ENCODE data around the gene GDPGP1.

DNA sequence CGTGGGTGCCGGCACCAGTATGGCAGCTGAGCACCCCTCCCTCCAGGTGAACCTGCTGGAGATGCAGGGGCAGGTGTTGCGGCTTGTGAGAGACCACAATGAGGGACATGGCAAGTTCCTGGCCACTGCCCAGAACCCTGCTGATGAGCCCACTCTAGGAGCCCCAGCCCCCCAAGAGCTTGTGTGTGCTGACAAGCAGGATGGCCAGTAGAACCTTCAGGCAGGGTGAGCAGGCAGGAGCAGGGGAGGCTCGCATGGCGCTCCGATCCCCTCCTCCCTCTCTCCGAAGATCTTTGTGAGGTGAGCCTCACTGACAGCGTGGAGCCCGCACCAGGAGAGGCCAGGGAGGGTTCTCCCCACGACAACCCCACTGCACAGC is 61.2 kb downstream of the GDPGP1 start:
- TF ChIP-seq EZH2 (IDR thresholded peaks at IDR 0.05; ENCODE audit: low read length), result no peak
- TF ChIP-seq, protein P1, sequence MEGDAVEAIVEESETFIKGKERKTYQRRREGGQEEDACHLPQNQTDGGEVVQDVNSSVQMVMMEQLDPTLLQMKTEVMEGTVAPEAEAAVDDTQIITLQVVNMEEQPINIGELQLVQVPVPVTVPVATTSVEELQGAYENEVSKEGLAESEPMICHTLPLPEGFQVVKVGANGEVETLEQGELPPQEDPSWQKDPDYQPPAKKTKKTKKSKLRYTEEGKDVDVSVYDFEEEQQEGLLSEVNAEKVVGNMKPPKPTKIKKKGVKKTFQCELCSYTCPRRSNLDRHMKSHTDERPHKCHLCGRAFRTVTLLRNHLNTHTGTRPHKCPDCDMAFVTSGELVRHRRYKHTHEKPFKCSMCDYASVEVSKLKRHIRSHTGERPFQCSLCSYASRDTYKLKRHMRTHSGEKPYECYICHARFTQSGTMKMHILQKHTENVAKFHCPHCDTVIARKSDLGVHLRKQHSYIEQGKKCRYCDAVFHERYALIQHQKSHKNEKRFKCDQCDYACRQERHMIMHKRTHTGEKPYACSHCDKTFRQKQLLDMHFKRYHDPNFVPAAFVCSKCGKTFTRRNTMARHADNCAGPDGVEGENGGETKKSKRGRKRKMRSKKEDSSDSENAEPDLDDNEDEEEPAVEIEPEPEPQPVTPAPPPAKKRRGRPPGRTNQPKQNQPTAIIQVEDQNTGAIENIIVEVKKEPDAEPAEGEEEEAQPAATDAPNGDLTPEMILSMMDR (optimal IDR thresholded peaks at IDR 0.05 in 1 of 3, IDR thresholded peaks at IDR 0.05 in 1 of 3, conservative IDR thresholded peaks at IDR 0.05 in 1 of 3; ENCODE audit: extremely low read depth in 1 of 3, insufficient read depth in 2 of 3, low read length in 3 of 3), result no peak

All from keratinocyte (primary cell).